Fibroblast of skin of right quadriceps (primary cell): ENCODE measurements around the gene AR.

Experiments used
- DNase-seq: peaks from one replicate; pipeline ENCODE4 v3.0.0-alpha.2; 2013

Gene AR

DNA sequence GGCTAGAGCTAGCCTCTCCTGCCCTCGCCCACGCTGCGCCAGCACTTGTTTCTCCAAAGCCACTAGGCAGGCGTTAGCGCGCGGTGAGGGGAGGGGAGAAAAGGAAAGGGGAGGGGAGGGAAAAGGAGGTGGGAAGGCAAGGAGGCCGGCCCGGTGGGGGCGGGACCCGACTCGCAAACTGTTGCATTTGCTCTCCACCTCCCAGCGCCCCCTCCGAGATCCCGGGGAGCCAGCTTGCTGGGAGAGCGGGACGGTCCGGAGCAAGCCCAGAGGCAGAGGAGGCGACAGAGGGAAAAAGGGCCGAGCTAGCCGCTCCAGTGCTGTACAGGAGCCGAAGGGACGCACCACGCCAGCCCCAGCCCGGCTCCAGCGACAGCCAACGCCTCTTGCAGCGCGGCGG is at the start of gene AR:
TSS of gene AR (plus strand) at position 204 of the 400 bp plus-strand sequence. CDS start 1,126 bp downstream, outside the sequence.
- peak; percentile 59 for DNase-seq

DNA sequence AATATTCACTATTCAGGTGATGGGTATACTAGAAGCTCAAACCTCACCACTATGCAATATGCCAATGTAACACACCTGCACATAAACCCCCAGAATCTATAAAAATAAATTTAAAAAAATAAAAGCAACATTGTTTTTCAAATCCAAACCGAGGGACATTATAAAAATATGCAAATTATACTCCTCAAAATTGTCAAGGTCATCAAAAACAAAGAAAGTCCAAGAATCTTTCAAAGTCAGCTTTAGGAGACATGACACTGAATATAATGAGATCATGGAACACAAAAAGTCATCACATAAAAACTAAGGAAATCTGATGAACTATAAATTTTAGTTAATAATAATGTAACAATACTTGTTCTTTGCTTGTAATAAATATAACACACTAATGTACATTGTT is 43.2 kb upstream of the AR start:
- DNase-seq = no peak

DNA sequence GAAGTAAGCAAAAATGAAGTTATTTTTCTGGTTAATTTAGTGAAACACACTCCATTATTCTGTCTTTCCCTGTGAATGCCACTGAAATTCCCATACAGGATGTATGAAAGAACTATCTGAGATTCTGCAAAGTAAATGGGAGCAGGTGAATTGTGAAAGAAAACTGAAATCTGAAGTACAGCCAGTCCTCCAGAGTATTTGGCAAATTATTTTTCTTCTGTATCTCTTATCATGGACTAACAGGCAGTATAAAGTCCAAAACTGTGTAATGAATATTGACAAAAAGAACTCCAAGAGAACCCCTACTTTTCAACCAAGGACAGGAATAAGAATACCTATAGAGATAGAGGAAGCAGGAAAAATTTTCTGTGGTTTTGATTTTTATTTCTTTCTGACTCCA is 40.8 kb upstream of the AR start:
- no peak for DNase-seq

DNA sequence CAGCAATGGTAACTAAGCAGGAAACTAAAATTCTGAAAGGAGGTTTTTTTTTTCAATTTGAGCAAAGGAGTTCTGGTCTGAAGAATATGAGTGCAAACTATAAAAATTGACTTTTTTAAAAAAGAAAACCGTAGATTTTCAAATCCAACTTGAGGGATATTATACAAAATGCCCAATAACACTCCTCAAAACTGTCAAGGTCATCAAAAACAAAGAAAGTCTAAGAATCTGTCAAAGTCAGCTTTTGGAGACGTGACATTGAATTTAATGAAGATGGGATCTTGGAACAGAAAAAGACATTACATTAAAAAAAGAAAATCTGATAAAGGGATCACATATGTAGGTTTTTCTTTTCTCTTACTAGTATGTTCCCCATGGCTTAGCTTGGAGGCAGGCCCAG is 40.4 kb upstream of the AR start:
- no peak for DNase-seq

DNA sequence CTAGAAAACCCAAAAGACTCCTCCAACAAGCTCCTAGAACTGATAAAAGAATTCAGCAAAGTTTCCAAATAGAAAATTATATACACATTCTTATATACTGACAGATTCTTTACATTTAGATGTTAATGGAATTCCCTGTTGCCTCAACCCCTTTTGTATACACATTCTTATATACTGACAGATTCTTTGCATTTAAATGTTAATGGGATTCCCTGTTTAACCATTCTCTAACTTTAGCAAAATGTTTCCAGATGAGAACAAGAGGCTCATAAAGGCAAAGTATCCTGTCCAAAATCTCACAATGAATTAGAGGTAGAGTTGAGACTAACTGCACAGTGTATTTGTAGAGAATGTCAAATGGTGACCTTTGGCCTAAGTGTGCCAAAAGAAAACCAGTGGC is 23.1 kb upstream of the AR start:
- DNase-seq = no peak

DNA sequence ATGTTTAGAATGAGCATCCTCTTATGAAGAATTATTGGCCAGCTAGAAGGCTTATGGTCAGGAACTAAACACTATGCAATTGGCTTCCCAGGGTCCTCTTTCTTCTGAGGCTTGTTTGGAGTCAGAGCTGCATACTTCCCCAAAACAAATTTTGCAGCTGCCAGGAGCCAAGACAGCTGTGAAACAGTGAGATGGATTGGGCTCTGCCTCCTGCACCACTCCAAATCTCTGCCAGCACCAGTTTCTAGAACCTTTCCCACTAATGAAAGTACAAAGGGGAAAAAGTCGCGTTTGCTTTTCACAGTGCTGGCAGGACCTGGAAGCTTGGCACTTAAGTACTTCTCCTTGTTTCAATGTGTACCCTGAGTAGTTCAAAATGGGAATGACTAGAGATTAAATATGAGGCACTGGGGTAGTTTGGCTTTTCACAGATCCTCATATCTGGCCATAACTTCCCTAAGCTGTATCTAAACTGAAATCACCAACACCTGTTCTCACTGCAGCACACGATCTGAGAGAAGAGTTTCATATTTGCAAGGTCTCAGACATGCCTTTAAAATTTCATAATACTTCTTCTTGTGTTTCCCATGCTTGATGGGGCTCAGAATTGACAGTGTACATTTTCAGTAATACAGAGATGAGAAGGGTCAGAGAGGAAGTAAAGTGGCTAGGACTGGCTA is 20.7 kb upstream of the AR start:
- no peak for DNase-seq

- no peak for DNase-seq
Observed at GRCh38 chrX:67523932-67524331, 19.9 kb upstream of the AR start.

DNA sequence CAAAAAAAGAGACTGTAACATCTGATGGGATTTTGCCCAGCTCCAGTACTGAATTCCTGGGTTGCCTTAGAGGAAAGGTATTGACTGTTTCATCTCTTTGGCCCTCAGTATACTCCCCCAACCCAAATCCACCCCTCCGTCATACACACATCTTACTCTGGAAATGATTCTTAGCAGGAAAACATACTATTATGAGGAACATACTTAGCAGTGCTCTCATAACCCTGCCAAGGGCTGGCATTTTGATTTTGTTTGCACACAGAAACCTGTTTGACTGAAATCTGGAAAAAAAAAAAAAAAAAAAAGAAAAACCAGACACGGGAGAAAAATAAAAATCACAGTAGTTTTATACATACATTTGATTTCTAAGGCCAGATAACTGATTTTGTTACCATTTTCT is 19.4 kb upstream of the AR start:
- no peak for DNase-seq

GRCh38 chrX:67524950-67525691 is 18.7 kb upstream of the AR start:
- DNase-seq = no peak

DNA sequence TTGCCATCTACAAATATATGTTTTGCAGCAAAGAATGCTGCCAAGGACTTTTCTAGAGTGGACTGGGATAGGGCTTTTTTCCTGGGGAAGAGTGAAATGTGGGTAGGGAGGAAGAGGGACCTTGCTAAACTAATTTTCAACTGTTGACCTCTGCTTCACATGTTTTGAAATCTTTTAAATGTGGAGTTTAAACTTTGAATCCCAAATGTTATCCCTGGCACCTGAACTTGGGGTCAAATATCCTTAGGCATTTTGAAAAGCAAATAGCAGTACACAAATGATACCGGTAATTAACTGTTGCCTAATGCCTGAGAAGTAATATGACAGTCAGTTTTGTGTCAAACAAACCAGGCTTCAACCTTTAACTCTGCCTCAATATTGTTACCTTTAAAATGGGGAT is 7.3 kb upstream of the AR start:
- no peak for DNase-seq

DNA sequence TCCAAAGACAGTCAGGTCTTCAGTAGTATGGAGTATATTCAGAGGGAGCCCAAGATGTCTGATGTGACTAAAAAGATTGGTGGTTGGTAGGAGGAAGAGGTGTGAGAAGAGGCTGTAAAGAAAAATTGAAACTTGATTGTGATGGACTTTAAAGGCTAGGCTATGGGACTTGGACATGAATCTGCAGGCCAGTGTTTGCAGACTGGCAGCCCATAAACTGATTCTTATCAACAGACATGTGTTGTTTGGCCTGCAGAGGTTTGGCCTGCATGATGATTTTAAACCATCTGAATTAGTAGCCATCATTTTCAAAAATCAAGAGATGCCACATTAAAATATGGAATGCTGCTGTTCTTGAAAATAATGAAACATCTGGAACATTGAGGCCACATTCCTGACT is 5.4 kb upstream of the AR start:
- no peak for DNase-seq

DNA sequence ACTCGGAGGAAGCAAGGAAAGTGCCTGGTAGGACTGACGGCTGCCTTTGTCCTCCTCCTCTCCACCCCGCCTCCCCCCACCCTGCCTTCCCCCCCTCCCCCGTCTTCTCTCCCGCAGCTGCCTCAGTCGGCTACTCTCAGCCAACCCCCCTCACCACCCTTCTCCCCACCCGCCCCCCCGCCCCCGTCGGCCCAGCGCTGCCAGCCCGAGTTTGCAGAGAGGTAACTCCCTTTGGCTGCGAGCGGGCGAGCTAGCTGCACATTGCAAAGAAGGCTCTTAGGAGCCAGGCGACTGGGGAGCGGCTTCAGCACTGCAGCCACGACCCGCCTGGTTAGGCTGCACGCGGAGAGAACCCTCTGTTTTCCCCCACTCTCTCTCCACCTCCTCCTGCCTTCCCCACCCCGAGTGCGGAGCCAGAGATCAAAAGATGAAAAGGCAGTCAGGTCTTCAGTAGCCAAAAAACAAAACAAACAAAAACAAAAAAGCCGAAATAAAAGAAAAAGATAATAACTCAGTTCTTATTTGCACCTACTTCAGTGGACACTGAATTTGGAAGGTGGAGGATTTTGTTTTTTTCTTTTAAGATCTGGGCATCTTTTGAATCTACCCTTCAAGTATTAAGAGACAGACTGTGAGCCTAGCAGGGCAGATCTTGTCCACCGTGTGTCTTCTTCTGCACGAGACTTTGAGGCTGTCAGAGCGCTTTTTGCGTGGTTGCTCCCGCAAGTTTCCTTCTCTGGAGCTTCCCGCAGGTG is 637 bp downstream of the AR start:
- DNase-seq = no peak

GRCh38 chrX:67545036-67545821 is 1.4 kb downstream of the AR start:
- peak; percentile 31 for DNase-seq

DNA sequence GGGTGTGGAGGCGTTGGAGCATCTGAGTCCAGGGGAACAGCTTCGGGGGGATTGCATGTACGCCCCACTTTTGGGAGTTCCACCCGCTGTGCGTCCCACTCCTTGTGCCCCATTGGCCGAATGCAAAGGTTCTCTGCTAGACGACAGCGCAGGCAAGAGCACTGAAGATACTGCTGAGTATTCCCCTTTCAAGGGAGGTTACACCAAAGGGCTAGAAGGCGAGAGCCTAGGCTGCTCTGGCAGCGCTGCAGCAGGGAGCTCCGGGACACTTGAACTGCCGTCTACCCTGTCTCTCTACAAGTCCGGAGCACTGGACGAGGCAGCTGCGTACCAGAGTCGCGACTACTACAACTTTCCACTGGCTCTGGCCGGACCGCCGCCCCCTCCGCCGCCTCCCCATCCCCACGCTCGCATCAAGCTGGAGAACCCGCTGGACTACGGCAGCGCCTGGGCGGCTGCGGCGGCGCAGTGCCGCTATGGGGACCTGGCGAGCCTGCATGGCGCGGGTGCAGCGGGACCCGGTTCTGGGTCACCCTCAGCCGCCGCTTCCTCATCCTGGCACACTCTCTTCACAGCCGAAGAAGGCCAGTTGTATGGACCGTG is 2.2 kb downstream of the AR start:
- no peak for DNase-seq

- DNase-seq = no peak
Observed at GRCh38 chrX:67546496-67547423, 2.9 kb downstream of the AR start.

DNA sequence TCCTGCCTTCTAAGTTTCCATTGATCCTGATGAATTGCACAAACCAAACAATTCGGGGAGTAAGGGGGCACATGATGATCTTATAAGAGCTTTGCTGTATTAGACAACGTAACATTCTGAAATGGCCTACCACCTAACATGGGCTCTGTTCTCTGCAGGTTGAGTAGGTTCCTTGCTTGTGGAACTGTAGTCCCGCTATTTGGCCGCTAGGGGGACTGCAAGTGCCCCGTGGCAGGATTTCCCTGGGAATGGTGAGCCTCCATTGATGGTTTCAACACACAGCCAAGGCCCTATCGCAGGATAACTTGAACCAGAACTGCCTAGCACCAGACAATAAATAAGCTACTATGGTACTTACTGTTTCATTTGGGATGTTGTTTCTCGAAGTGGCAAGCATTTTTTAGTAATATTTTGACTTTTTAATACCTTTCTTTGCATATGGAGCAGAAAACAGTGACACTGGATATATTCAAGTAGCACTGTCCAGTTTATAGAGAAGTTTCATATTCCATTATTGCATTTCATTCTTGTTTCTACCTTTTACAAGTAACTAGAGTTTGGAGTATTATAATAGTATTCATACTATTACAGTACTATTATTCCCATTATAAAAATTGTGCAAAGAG is 11.9 kb downstream of the AR start:
- DNase-seq = peak; percentile 31

DNA sequence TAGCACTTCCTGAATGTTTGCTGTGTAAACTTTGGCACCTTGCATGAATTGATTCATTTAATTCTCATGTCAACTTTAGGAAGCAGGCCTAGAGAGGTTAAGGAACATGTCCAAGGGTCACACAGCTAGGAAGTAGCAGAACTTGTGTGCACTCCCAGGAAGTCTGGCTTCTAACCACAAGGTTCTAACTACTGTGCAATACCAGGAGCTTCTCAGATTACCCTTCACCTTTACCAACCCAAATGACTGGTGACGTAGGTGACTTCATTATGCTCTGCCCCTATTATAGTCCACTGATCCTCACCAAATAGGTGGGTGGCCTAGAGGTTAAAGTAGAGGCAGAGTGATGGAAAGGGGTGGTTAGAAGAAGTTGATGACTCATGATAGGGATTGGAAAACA is 14.4 kb downstream of the AR start:
- no peak for DNase-seq

DNA sequence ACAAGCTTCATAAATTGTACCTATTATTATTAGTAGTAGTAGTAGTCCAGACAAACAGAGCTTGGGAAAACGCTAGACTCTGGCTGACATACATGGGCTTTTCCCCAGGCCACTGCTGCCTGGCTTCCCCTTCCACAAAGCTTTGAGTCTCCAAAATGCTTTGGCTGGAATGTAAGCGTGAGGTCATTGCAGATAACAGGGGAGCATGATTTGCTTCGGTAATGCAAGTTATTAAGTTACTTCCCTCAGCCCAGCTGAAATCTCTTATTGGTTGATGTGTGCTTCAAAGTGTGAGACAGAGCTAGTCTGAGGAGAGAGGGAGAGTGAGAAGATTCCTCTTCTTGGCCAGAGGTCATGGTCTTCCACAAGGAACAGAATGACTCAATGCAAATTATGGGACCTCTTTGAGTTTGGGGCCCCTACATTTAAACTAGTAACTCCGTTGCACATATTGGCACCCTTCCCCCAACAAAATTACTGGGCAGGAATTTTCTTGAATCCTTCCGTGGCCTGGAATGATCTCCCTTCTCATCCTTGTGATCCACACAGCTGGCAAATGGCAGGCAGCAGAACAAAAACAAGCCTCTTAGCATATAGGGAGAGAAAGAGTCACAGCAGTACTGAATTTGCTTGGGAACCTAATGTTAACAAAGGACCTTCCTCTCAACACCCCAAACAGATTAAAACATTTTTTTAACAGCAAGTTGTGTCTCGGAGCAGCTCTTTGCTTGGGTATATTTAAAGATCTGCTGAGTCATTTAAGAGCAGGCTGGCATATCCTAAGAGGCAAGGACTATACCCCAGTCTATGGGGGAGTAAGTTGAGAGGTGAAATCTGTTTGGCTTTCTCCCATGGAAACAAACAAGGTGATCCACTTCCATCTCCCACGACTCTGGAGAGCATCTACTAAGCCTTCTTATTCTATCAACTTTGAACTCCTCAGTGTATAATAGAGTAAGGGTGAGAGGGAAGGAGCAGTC is 19.9 kb downstream of the AR start:
- no peak for DNase-seq

DNA sequence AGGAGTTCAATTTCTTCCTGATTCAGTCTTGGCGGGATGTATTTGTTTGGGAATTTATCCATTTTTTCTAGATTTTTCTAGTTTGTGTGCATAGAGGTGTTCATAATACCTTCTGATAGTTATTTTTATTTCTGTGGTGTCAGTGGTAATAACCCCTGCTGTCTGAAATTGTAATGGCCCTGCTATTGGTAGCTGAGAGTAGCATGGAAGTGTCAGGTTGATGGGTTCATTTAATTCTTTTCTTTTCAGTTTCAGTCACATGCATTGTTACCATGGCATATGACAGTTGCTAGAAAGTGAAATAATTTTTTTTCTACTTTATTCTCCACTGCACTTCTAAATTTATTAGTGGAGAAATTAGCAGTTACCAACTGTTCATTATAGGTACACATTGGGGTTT is 20.7 kb downstream of the AR start:
- DNase-seq = no peak

- DNase-seq = no peak
Observed at GRCh38 chrX:67568769-67569168, 24.9 kb downstream of the AR start.
